Measurements from ENCODE around the gene FOXP1. TPM values are rescaled to one million over a fixed set of nuclear protein-coding genes. Genes with fewer than 3 reads are reported as not detected.

The FOXP1 gene
- total RNA-seq, 1 experiment from 2014 or later = 2.9 TPM

DNA sequence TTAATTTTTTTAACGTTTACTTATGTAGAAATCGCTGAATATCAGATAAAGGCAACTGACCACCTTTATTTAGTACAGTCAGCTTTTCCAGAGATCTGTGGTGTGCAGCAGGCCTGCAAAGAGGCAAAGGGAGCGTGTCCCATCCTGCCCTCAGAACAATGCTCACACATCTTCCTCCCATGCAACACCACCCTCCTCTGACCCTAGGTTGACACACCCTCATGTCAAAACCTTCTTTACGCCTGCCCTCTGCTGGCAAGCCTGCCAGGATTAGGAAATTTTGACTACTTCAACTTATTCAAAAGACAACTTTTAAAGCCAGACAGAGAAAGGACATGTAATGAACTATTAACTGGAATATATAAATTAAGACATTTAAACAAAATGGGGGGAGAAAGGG, 513.7 kb downstream of the FOXP1 start:
- DNase-seq (ENCODE audit: low read depth, low spot score) = no peak

DNA sequence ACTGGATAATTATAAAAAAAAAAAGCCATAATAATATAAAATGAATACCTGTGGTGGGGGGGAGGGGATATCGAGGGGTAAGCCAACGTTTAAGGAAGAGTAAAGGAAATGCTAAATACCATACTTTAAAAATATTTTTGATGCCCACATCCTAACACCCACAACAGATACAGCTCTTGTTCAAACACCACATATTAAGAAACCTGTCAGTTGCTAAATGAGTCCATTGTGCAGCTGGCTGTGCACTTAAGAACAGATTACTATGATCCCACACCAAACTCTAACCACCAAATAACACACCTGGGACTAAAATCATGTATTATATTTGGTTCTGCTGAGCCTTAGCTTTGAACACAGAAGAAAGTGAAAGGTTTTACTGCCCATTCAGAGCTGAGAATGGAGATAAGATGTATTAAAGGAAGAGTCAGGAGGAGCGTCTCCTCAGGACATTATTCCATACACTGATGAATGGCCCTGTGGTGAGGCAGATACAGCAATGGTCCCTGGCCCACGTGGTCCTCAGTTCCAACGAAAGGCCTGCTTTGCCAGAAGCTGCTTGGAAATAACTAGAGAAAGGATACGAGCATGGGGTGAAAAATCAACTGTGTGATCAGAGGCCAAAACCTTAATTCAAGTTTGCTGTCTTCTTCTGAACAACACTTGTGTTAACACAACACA, 515.4 kb downstream of the FOXP1 start:
- ChIA-PET CTCF (no interaction called here), POLR2A (interaction anchor here (0.6 kb wide), 1 partner anchor 11 kb away, joined by 5 read pairs; no protein-coding TSS in a partner anchor)
- ATAC-seq = no peak
- no peak for TF ChIP-seq TCF7L2 (IDR thresholded peaks at IDR 0.05; ENCODE audit: low read depth, low read length)
- no peak for TF ChIP-seq POLR2AphosphoS5 (IDR thresholded peaks at IDR 0.05; ENCODE audit: low read depth, low read length)
- no peak for TF ChIP-seq SIN3A (IDR thresholded peaks at IDR 0.05; ENCODE audit: borderline replicate concordance, insufficient read depth, low read depth, low read length)
- TF ChIP-seq, protein P1, sequence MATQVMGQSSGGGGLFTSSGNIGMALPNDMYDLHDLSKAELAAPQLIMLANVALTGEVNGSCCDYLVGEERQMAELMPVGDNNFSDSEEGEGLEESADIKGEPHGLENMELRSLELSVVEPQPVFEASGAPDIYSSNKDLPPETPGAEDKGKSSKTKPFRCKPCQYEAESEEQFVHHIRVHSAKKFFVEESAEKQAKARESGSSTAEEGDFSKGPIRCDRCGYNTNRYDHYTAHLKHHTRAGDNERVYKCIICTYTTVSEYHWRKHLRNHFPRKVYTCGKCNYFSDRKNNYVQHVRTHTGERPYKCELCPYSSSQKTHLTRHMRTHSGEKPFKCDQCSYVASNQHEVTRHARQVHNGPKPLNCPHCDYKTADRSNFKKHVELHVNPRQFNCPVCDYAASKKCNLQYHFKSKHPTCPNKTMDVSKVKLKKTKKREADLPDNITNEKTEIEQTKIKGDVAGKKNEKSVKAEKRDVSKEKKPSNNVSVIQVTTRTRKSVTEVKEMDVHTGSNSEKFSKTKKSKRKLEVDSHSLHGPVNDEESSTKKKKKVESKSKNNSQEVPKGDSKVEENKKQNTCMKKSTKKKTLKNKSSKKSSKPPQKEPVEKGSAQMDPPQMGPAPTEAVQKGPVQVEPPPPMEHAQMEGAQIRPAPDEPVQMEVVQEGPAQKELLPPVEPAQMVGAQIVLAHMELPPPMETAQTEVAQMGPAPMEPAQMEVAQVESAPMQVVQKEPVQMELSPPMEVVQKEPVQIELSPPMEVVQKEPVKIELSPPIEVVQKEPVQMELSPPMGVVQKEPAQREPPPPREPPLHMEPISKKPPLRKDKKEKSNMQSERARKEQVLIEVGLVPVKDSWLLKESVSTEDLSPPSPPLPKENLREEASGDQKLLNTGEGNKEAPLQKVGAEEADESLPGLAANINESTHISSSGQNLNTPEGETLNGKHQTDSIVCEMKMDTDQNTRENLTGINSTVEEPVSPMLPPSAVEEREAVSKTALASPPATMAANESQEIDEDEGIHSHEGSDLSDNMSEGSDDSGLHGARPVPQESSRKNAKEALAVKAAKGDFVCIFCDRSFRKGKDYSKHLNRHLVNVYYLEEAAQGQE (IDR thresholded peaks at IDR 0.05; ENCODE audit: insufficient read depth in 1 of 2, low read depth in 2 of 2, low read length in 1 of 2) = no peak
- TF ChIP-seq, protein P2, sequence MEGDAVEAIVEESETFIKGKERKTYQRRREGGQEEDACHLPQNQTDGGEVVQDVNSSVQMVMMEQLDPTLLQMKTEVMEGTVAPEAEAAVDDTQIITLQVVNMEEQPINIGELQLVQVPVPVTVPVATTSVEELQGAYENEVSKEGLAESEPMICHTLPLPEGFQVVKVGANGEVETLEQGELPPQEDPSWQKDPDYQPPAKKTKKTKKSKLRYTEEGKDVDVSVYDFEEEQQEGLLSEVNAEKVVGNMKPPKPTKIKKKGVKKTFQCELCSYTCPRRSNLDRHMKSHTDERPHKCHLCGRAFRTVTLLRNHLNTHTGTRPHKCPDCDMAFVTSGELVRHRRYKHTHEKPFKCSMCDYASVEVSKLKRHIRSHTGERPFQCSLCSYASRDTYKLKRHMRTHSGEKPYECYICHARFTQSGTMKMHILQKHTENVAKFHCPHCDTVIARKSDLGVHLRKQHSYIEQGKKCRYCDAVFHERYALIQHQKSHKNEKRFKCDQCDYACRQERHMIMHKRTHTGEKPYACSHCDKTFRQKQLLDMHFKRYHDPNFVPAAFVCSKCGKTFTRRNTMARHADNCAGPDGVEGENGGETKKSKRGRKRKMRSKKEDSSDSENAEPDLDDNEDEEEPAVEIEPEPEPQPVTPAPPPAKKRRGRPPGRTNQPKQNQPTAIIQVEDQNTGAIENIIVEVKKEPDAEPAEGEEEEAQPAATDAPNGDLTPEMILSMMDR (IDR thresholded peaks at IDR 0.05) = no peak
- no peaks in the 10 kb centered on the region; the same call in 1 of the 2 replicates for H3K4me1 ChIP-seq (ENCODE audit: control insufficient read depth, insufficient read depth, low read length)
- in situ Hi-C loops (cut with HindIII; ENCODE audit: low pct_unique_long_range_greater_than_20kb, low sequenced_read_pairs) = no loop called here
- no peak overlapping the region for H3K27ac ChIP-seq (ENCODE audit: low read length)
- no peaks in the 10 kb centered on the region for H3K36me3 ChIP-seq (ENCODE audit: control insufficient read depth, insufficient read depth, low read length)
- BruUV-seq (replicated peaks) = no TSS peak
- H3K9me3 ChIP-seq (ENCODE audit: control insufficient read depth, insufficient read depth, low read depth, low read length) = no peaks in the 10 kb centered on the region
- intact Hi-C loops (cut with micrococcal nuclease; ENCODE audit: unreplicated experiment) = no loop called here
- DNase-seq (ENCODE audit: low read depth, low spot score) = no peak
- H3K27me3 ChIP-seq (ENCODE audit: control insufficient read depth, insufficient read depth, low read length) = peaks cover 5% of the 10 kb centered on the region; the same call in 1 of the 2 replicates
- H3K4me3 ChIP-seq (ENCODE audit: low read depth in 2 of 2, low read length in 2 of 2) = no peak overlapping the region

More for the DNA sequence above, 513.7 kb downstream of the FOXP1 start:
- no peaks in the 10 kb centered on the region for H3K4me1 ChIP-seq (ENCODE audit: control insufficient read depth, insufficient read depth, low read length)
- no peak overlapping the region for H3K4me3 ChIP-seq (ENCODE audit: low read depth in 2 of 2, low read length in 2 of 2)
- TF ChIP-seq, protein P2 (IDR thresholded peaks at IDR 0.05) = peak; percentile 57
- TF ChIP-seq TCF7L2 (IDR thresholded peaks at IDR 0.05; ENCODE audit: low read depth, low read length) = no peak
- CTCF ChIA-PET = no interaction called here
- POLR2A ChIA-PET = no interaction called here
- no peaks in the 10 kb centered on the region for H3K9me3 ChIP-seq (ENCODE audit: control insufficient read depth, insufficient read depth, low read depth, low read length)
- H3K27ac ChIP-seq (ENCODE audit: low read length) = no peak overlapping the region
- H3K27me3 ChIP-seq (ENCODE audit: control insufficient read depth, insufficient read depth, low read length) = no peaks in the 10 kb centered on the region; the same call in 1 of the 2 replicates
- H3K36me3 ChIP-seq (ENCODE audit: control insufficient read depth, insufficient read depth, low read length) = no peaks in the 10 kb centered on the region
- in situ Hi-C loops (cut with HindIII; ENCODE audit: low pct_unique_long_range_greater_than_20kb, low sequenced_read_pairs) = no loop called here
- no TSS peak for BruUV-seq (replicated peaks)
- no peak for ATAC-seq
- intact Hi-C loops (cut with micrococcal nuclease; ENCODE audit: unreplicated experiment) = no loop called here

All from Panc1 (cell line).